HG02970 (cell line): ENCODE measurements around the gene GUCA2A.
"Not testable (repeated sequence)": the region's sequence is repeated elsewhere in the genome, so short reads cannot be mapped to it uniquely, and the experiment has no call there.

ENCODE experiments used
- ATAC-seq: cut with Tn5 transposase; IDR thresholded peaks from one replicate; pipeline ENCODE4 v1.9.1; 2021; ENCODE audit warnings: mild to moderate bottlenecking, moderate library complexity, moderate number of reproducible peaks; ENCODE audit not compliant: unreplicated experiment, low FRiP score

GUCA2A gene, protein sequence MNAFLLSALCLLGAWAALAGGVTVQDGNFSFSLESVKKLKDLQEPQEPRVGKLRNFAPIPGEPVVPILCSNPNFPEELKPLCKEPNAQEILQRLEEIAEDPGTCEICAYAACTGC

DNA sequence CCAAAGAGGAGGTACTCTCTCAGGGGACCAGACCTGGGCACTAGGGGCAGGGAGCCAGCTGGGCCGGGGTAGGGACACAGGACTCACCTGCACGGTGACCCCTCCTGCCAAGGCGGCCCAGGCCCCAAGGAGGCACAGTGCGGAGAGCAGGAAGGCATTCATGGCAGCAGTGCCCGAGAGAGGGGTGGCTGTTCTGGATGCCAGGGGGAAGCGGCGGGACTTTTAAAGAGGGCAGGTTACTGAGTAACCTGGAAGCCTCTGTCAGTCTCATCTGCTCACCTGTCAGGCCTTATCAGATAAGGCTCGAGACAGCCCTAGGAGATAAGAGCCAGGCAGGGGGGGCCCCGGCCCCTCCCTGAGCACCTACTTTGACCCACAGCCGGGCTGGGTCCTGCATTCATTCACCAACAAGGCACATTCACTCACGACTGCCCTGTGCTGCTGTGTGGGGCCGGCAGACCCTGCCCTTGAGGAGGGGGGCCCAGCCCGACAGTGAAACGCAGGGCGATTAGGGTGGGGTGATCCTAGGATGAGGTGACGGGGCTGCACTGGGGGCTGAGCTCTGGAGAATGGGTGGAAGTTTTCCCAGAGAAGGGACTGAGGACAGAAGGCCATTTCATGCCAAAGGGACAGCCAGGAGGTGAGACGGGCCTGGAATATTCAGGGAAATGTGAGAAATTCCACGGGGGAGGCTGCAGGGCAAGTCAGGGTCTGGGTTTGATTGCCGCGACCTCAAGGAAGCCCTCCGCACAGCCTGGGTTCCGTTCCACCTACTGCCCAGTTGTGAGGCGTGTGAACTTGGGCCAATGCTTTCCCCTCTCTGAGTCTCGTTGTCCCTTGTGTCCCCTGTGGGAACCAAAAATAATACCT lies at the start of gene GUCA2A:
TSS of gene GUCA2A (minus strand) at position 195 of the 870 bp plus-strand sequence. CDS start at position 162, 33 bp downstream.
- ATAC-seq: no peak

DNA sequence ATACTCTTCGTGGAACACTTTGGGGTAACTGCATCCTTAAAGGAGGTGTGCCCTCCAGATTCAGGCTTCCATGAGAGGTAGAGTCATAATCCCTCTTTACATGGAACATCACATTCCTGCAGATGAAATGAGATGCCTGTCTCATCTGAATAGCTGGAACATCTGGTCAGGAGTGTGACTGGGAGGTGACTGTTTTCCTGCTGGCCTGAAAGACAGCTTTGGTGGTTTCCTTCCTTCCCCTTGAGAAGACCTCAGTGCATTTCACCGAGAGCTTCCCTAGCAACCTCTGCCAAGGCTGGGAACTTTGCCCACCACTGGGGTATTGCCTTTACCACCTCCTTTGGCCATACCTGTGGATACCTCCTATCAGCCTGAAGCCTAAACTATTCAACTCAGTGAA lies 46.7 kb upstream of the GUCA2A start:
- no peak for ATAC-seq

DNA sequence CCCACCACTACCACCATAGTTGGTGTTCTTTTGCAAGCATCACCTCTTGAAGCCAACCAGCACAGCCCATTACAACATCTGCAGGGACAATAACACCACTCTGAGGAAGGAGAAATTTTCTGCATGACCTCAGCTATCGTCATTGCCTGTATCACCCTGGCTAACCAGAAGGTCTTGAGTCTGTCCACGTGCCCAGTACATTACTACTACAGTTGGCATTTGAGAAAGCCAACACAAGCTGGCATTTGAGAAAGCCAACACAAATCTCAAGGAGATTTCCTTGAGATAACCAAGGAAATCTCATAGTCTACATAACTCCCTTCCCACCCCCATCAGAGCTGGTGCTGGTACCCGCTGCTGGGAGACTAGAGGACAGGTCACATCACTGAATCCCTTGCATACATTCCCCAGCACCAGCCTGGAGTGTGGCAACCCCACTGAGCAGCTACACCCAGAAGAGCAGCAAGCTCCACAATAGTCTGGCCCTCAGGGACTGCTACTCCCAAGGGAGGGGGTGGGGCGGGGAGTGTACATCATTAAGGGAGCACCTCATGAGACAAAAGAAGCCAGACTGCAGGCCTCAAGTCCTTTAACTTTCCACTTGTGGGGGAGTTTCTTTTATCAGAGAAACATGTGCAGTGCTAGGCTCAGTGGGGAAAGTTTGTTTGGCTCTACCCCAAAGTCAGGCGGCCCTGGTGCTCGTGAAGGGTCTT lies 46.0 kb upstream of the GUCA2A start:
- no peak for ATAC-seq

DNA sequence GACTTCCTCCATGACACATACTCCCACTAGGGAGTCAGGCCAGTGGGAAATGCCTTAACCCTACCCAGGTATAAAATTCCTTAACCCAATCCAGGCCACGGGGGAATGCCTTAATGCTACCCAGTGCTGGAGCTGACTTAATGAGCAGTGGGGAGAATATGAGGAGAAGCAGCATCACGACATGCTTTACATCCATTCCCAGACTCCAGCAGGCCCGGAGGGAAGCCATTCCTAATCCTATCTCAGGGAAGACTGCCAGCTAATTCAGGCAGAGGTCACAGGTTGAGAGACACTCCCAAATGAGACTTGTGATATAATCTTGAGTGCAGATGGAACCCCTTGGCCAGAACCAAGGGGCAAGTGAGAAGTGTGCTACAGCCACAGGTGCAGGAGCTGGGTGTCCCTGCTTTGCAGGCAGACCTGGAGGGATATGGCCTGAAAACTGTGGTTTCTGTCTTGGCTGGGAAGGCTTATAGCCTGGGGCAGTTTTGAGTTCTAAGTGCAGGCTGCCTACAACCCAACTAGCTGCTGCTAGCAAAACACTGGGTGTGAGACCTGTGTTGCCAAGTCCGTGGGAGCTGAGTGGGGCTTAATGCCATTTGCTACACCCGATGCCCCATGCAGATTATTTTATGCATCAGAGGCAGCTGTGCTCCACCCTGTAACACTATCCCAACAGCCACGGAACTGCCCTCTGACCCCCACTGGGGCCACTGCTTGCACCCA lies 45.1 kb upstream of the GUCA2A start:
- no peak for ATAC-seq

DNA sequence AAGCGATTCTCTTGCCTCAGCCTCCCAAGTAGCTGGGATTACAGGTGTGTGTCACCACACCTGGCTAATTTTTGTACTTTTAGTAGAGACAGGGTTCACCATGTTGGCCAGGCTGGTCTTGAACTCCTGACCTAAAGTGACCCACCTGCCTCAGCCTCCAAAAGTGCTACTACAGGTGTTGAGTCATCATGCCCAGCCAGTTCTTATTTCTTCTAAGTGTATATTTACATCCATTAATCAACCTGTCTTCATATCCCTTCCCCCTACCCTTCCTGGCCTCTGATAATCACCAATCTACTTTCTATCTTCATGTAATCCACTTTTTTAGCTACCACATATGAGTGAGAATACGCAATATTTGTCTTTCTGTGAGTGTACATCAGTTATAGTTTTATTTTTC lies 42.4 kb upstream of the GUCA2A start:
- ATAC-seq: not testable (repeated sequence)

DNA sequence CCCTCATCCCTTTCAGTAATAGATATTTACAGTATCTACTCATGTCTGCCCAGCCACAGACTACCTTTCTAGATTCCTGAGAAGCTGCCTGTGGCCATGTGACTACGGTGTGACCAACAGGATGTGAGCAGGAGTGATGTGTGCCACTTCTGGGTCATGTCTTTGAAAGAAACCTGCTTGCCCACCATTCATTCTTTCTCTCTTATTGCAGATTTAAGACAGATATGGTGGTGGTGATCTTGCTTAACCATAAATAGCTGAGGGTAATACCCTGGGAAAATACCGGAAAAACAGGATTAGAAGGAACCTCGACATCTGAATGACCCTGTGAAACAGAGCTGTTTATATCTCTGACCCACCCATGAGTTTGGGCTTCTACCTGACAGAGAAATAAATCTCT lies 41.6 kb upstream of the GUCA2A start:
- ATAC-seq: no peak

DNA sequence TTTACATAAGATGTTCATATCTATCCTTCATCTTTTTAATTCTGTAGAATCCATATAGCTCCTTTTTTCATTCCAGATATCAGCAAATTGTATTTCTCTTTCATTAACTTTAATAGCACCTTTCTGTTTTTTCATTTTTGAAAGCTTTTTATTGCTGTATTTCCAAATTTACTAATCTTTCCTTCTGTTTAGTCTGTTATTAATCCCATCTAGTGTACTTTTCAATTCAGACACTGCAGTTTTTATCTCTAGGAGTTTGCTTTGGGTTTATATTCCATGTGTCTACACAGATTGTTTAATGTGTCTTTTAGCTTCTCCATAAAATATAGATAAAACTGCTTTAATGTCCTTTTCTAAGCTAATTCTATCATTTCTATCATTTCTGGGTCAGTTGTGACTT lies 37.4 kb upstream of the GUCA2A start:
- no peak for ATAC-seq

DNA sequence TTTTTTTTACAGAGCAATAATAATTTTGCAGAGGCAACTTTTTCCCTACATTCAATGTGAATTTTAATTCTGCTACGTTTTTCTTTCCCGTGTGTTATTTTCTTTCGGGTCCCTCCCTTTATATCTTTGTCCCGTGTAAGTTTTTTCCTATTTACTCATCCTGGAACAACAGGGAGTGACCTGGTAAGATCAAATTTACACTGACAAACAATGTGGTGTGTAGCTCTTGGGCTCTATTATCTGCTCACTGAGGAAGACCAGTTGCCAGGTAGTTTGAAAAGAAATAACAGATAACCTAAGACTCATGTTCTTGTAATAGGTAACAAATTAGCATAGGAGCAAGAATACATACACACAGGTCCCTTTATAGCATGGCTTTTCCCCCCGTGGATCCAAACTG lies 33.7 kb upstream of the GUCA2A start:
- ATAC-seq: no peak

DNA sequence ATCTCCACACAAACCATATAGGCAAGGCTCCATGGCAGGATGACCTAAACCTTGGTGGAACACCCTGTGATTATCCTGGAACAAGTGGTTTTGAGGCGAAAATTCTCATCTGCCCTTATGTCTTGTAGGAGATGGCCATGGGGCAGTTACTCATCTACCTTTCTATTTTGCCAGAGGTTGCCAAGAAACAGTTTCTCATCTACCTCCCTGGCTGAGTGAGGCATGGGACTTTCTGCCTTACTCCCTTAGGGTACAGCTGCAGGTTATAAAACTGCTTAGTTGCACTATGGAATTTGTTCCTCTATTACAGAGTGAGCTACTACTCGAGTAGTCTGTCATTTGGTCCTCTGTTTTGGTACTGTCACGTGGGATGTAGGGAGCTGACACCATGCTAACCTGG lies 31.3 kb upstream of the GUCA2A start:
- no peak for ATAC-seq

DNA sequence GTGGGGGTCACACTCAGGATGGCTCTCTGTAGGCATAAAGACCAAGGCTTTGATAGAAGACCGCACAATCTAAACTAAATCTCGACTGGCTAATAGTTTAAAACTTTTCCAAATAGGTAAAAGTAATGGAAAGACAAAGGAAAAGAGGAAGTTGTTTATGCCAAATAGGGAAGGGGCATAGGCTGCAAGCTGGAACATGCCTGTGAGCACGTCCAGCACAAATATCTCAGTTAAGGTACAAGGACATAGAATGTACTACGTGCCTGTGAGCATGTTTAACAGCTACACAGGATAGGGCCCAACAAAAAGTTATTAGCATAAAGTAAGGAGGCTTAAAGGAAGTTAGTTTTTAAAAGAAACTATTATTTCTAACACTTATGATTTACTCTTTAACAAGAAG lies 27.6 kb upstream of the GUCA2A start:
- ATAC-seq: no peak

DNA sequence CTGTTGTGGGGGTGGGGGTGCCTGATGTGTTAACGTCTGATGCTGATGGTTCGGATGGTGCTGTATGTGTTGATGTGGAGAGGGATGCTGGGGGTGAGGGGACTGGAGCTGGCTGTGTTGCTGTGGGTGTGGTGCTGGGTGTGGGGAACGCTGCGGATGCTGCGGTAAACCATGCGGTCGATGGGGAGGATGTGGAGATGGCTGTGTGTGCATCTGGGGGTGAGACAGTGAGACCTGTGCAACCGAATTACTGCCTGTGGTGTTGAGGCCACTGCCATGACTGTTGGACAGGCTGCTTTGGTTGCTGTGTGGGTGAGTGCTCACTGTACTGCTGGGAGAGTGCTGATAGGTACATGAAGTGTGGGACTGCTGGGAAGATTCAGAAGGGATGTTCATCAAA lies 26.8 kb upstream of the GUCA2A start:
- ATAC-seq: no peak

DNA sequence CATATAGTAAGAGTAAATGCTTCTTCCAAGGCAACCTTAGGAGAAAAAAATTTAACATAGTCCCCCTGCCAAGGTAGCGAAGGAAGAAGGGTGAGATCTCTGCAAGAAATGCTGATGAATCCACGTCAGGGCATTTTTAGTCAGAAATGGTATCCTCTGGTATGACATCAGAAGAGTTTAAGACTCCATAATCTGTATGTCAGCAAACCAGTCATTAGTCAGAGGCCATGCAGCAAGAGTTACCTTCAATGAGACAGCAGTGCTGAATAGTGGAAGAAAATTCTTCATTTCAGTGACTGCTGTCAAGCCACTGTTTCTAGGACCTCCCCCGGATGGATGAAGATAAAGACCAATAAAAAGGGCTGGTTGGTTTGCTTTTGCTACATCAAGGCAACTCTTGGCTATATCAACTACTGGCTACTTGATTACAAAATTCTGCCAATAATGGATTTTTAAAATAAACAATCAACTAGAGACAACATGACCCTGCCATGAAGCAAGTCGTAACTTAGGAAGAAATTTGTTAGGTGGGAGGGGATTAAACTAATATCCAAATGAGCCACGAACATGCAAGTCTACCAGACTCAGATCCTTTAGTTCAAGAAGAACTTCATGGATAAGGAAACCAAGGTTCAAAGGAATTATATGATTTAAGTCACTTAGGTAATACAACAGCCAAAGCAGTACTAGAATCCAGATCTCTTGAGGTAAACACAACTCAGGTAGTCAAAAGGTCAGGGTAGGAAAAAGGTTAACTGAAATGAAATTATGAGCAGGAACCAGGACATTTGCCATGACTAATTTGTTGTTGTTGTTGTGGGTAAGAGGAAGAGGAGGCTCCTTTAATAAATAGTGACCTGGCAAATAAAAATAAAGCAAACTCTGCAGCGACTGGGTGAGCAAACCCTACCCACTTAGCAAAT lies 25.6 kb upstream of the GUCA2A start:
- no peak for ATAC-seq

DNA sequence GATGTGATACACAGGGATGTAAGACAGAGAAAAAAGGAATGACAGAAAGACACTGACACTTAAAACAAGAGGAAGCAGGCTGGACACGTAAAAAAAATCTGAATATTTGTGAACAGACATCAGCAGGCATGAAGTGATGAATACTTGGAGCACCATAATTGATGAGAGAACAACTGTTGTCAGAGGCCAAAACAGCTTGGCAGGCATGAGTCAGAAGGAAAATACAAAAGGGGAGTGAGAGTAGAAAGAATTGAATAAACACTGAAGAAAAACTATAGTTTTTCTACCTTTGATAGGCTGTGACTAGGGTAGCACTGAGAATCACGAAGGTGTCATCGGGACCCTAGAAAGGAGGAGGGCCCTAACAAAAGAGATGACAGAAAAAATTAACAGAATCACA lies 21.6 kb upstream of the GUCA2A start:
- ATAC-seq: no peak

DNA sequence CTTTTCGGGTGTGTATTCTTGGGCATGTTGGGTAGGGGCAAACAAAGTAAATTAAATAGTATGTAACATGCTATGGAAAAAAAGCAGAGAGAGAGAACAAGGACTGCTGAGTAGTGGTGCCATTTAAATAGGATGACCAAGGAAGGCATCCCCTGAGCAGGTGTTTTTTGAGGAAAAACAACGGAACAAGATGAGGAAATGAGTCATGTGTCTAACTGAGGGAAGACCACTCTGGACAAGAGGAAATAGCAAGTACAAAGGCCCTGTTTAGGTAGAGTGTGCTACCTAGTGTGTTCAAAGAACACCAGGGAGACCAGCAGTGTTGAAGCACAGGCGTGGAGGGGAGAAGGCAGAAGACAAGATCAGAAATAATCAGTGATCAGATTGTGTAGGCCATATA lies 20.1 kb upstream of the GUCA2A start:
- no peak for ATAC-seq

DNA sequence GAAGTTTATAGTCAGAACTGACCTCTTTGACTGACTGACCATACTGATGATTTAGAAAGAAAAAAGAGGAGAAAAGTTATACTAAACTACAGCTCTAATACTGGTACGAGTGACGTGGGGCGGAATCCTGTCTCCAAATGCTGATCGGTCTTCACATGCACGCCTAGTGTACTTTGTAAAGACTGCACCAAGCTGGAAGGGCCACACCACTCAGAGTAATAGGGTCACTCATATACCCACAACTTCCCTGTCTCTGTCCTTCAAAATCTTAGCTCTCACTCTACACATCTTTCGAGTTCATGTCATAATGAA lies 19.4 kb upstream of the GUCA2A start:
- ATAC-seq: no peak

DNA sequence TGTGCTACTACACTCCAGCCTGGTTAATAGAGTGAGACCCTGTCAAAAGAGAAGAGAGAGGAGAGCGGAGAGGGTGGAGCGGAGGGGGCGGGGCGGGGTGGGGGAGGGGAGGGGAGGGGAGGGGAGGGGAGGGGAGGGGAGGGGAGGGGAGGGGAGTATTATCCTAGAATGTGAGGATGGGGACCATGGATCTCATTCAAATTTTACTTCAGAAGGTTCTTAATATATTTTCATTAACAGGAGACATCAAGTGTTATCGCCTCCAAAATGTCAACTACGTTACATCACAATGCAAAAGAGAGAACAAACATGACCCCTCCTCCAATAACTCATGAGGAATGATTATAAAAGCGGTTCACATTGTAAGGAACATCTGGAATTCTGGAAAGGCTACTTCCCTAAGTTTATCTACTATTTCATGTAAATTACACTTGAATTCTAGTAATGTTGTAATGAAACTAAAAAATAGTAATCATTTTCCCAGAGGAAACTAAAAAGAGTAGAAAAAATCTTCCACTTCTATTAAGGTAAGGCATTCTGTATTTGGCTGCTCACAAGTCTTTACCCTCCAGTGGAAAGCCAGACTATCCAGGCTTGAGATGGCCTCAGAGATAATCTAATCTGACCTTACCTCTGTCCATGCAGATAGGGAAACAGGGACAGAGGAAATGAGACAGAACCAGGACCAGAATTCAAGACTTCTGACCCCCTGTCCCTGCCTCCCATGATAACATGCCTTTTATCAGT lies 18.8 kb upstream of the GUCA2A start:
- no peak for ATAC-seq

DNA sequence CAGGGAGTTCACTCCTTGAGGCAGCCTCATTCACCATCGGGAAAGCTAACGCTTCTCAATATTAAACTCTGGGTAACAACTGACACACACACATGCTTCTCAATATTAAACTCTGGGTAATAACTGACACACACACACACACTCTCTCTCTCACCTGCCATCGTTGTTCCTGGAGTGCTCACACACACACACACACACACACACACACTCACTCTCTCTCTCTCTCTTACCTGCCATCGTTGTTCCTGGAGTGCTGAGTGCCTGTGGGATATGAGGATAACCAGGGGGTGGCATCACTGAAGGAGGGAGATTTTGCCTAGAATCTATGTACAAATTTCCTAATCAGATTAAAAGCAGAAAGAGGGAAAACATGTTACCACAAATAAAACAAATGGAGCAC lies 17.1 kb upstream of the GUCA2A start:
- no peak for ATAC-seq

DNA sequence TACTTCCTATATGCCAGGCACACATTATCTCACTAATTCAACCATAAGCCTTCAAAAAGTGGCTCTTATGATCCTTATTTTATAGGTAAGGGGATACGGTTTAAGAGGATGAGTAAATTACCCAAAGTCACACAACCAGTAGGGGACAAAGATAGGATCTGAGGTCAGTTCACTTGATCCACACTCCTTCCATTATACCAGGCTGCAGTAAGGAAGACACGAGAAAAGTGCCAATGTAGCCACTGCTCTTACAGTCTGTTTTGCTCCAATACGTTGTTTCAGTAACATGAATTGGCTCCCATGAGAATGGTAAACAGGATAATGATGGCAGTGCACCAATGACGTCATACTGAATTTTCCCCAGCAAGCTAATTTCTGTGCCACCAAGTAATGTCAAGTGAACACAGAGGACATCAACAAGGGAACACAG lies 15.4 kb upstream of the GUCA2A start:
- no peak for ATAC-seq

DNA sequence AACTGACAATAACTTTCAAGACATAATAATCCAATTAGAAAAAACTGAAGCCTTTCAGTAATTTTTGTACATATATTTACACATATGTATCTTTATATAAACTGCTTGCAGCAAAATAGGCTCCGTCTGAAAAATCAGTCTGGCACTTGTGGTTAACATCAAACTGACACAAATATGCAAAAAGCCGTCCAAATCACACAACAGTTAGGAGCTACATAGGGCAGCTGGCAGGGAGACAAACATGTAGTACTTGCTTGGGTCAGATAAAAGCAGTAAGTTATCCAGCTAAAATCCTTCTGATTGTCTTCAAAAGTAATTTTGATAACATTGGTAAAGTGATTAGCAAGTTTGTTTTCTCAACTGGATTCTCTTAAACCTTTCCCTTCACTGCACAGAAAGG lies 14.7 kb upstream of the GUCA2A start:
- no peak for ATAC-seq
